Stomach smooth muscle (tissue), 2 donors: ENCODE measurements around the gene HUNK.
"Not testable (repeated sequence)": the region's sequence is repeated elsewhere in the genome, so short reads cannot be mapped to it uniquely, and the experiment has no call there.

Source experiments
- H3K27ac ChIP-seq: one replicate; pipeline ENCODE4 v1.7.0; 2013; ENCODE audit warnings: mild to moderate bottlenecking, low read length, inconsistent platforms
- H3K27me3 ChIP-seq, 2 donors: one replicate each; pipeline ENCODE4 v1.7.0; 2013; ENCODE audit warnings: low read length in 2 of 2; ENCODE audit not compliant: insufficient read depth in 2 of 2, control insufficient read depth in 1 of 2
- H3K36me3 ChIP-seq, 2 donors: one replicate each; pipeline ENCODE4 v1.7.0; 2013; ENCODE audit warnings: low read length in 2 of 2; ENCODE audit not compliant: control insufficient read depth in 2 of 2, insufficient read depth in 2 of 2
- H3K4me1 ChIP-seq: one replicate; pipeline ENCODE4 v1.7.0; 2013; ENCODE audit warnings: low read length; ENCODE audit not compliant: control insufficient read depth, insufficient read depth
- H3K4me3 ChIP-seq, 2 donors: one replicate each; pipeline ENCODE4 v1.7.0; 2013; ENCODE audit warnings: low read length in 2 of 2
- H3K9ac ChIP-seq, 2 donors: one replicate each; pipeline ENCODE4 v1.7.0; 2013; ENCODE audit warnings: low read length in 2 of 2, mild to moderate bottlenecking in 1 of 2
- H3K9me3 ChIP-seq, 2 donors: one replicate each; pipeline ENCODE4 v1.7.0; 2013; ENCODE audit warnings: low read length in 2 of 2; ENCODE audit not compliant: control insufficient read depth in 2 of 2
- donor health status: healthy.
- donor health status: Pancreatic carcinoma.

Gene HUNK

DNA sequence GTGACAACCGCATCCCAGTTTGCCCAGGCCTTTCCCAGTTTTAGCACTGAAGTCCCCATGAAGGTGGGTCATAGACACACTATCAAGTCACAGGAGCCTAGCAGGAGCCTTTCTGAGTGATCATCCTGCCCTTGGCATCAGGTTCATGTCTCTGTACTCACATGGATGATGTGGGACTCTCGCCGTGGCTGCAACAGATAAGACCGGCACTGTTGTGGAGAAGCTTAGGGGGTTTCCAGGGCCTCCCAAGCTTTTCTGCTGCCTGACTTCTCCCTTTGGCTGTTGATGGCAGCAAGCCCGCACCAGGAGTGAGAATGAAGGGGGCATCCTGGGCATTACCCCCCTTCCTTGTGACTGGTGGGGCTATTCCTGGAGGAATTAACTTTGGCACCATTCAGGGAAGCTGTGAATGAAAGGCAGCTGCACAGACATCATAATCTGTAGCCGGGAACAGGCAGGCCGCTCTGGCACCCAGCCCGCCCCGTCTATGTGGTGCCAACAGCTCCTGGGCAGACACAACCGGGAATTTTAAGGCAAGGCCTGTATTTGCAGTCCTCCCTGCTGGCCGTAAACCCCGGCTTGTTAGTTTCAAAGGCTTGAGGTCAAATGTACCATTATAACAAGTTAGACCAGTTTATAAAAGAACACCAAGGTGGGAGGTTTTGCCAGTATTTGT, 148.6 kb downstream of the HUNK start:
- H3K27ac ChIP-seq = no peak overlapping the region
- H3K4me1 ChIP-seq = peaks cover 12% of the 10 kb centered on the region
- H3K27me3 ChIP-seq = no peaks in the 10 kb centered on the region

GRCh38 chr21:32022146-32022545, 149.3 kb downstream of the HUNK start:
- Histone ChIP-seq H3K27ac (no peak overlapping the region), H3K4me3 (no peak overlapping the region), H3K36me3 (no peaks in the 10 kb centered on the region)

More for the DNA sequence above, 148.6 kb downstream of the HUNK start:
- H3K9ac ChIP-seq = peak overlapping the region in 1 of 2 donors; percentile 21
- no peaks in the 10 kb centered on the region for H3K9me3 ChIP-seq
- no peaks in the 10 kb centered on the region for H3K36me3 ChIP-seq
- no peak overlapping the region for H3K4me3 ChIP-seq

DNA sequence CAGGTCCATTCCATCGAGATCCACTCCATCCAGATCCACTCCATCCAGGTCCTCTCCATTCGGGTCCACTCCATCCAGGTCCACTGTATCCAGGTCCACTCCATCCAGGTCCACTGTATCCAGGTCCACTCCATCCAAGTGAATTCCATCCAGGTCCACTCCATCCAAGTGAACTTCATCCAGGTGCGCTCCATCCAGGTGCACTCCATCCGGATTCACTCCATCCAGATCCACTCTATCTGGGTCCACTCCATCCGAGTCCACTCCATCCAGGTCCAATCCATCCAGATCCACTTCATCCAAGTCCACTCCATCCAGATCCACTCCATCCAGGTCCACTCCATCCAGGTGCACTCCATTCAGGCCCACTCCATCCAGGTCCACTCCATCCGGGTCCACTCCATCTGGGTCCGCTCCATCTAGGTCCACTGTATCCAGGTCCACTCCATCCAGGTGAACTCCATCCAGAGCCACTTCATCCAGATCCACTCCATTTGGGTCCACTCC, 157.4 kb downstream of the HUNK start:
- Histone ChIP-seq H3K27me3 (peaks cover 0 to 3% of the 10 kb centered on the region in 2 donors), H3K36me3 (no peaks in the 10 kb centered on the region), H3K9me3 (no peaks in the 10 kb centered on the region), H3K4me1 (no peaks in the 10 kb centered on the region), H3K27ac (no peak overlapping the region), H3K4me3 (no peak overlapping the region), H3K9ac (no peak overlapping the region)

More at GRCh38 chr21:32022146-32022545, 149.3 kb downstream of the HUNK start:
- Histone ChIP-seq H3K4me1 (peaks cover 12% of the 10 kb centered on the region), H3K9ac (no peak overlapping the region), H3K9me3 (no peaks in the 10 kb centered on the region), H3K27me3 (no peaks in the 10 kb centered on the region)

GRCh38 chr21:32034850-32035249, 162.0 kb downstream of the HUNK start:
- Histone ChIP-seq H3K27me3 (peaks cover 0 to 3% of the 10 kb centered on the region in 2 donors), H3K27ac (no peak overlapping the region), H3K4me1 (no peaks in the 10 kb centered on the region), H3K36me3 (no peaks in the 10 kb centered on the region), H3K9ac (no peak overlapping the region), H3K9me3 (no peaks in the 10 kb centered on the region), H3K4me3 (no peak overlapping the region)

- H3K4me3 ChIP-seq = no peak overlapping the region
- peaks cover 0 to 3% of the 10 kb centered on the region in 2 donors for H3K27me3 ChIP-seq
- H3K9ac ChIP-seq = no peak overlapping the region
- H3K4me1 ChIP-seq = no peaks in the 10 kb centered on the region
- no peaks in the 10 kb centered on the region for H3K36me3 ChIP-seq
- no peak overlapping the region for H3K27ac ChIP-seq
- no peaks in the 10 kb centered on the region for H3K9me3 ChIP-seq
Observed at GRCh38 chr21:32035617-32036016, 162.8 kb downstream of the HUNK start.

- H3K27ac ChIP-seq = no peak overlapping the region
- no peaks in the 10 kb centered on the region for H3K9me3 ChIP-seq
- H3K4me1 ChIP-seq = no peaks in the 10 kb centered on the region
- no peak overlapping the region for H3K9ac ChIP-seq
- H3K4me3 ChIP-seq = no peak overlapping the region
- no peaks in the 10 kb centered on the region for H3K36me3 ChIP-seq
- H3K27me3 ChIP-seq = no peaks in the 10 kb centered on the region
Observed at GRCh38 chr21:32036756-32037155, 163.9 kb downstream of the HUNK start.

- H3K9me3 ChIP-seq, H3K4me3 ChIP-seq, H3K4me1 ChIP-seq, H3K27me3 ChIP-seq, H3K36me3 ChIP-seq, H3K27ac ChIP-seq, H3K9ac ChIP-seq: not testable (repeated sequence)
Observed at GRCh38 chr21:32038751-32039150, 165.9 kb downstream of the HUNK start.

GRCh38 chr21:32043458-32043857, 170.6 kb downstream of the HUNK start:
- peaks cover 0 to 4% of the 10 kb centered on the region in 2 donors for H3K9me3 ChIP-seq
- no peak overlapping the region for H3K27ac ChIP-seq
- H3K4me1 ChIP-seq = no peaks in the 10 kb centered on the region
- no peak overlapping the region for H3K9ac ChIP-seq
- H3K27me3 ChIP-seq = no peaks in the 10 kb centered on the region
- H3K4me3 ChIP-seq = no peak overlapping the region
- H3K36me3 ChIP-seq = no peaks in the 10 kb centered on the region

DNA sequence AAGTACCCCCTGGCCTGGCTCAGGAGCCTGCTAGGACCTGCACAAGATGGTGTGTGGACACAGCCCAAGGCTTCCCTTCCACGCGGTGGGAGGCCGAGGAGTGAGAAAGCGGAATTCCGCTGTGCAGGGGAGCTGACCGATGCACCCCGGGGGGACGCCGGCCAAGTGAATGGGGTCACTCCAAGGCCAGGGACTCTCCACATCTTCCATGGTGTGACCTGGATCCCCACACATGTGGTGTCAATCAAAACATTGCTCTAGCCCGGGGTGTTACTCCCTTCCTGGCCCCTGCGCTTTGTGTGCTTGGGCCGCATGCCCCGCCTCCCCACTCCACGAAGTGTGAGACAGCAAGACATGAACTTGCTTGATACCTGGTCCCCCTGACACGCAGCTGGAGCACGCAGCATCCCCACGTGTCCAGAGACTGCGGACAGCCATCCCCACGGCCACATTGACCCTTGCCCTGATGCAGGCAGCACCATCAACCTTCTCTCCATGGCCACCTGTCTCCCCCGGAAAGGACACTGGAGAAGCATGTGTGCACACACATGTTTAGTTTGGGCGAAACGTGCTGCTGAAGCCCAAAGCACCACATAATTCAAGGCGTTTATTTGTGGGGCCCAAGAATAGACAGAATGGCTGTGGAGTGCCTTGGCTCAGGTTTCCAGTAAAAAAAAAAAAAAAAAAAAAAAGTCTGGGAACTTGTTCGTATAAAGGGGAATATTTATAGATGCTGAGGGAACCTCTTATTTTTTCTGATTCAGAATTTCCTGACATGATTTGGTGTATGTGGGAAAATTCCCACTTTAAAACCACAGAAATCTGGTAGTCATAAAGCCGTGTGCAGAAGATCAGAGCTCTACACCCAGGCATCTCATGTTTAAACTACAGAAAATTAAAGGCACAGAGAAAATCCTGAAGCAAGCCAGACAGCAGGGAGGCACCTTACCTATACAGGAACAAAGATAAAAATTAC, 171.7 kb downstream of the HUNK start:
- Histone ChIP-seq H3K9me3 (peaks cover 0 to 4% of the 10 kb centered on the region in 2 donors), H3K27ac (no peak overlapping the region), H3K27me3 (no peaks in the 10 kb centered on the region), H3K9ac (no peak overlapping the region), H3K36me3 (no peaks in the 10 kb centered on the region), H3K4me1 (no peaks in the 10 kb centered on the region), H3K4me3 (no peak overlapping the region)

- Histone ChIP-seq H3K9ac (no peak overlapping the region), H3K4me1 (no peaks in the 10 kb centered on the region), H3K9me3 (peaks cover 0 to 4% of the 10 kb centered on the region in 2 donors)
Observed at GRCh38 chr21:32046191-32046590, 173.4 kb downstream of the HUNK start.

More at GRCh38 chr21:32046191-32046590, 173.4 kb downstream of the HUNK start:
- Histone ChIP-seq H3K4me3 (no peak overlapping the region), H3K27ac (no peak overlapping the region), H3K36me3 (no peaks in the 10 kb centered on the region), H3K27me3 (no peaks in the 10 kb centered on the region)
